GM12873 (cell line): ENCODE measurements around the gene RBBP6.

ENCODE experiments used
- CTCF ChIP-seq: IDR thresholded peaks from 2 replicates; pipeline ENCODE4 v1.5.1; 2012; ENCODE audit warnings: low read depth, mild to moderate bottlenecking, moderate library complexity, low read length, control low read depth; ENCODE audit not compliant: insufficient read depth; ENCODE audit errors: missing control alignments

The RBBP6 gene

GRCh38 chr16:24539295-24539849, at the start of gene RBBP6:
TSS of gene RBBP6 (plus strand) at chr16:24539566. CDS start at chr16:24540627, 1,061 bp downstream.
- TF ChIP-seq CTCF, result peak; percentile 33

- TF ChIP-seq CTCF, result no peak
These were observed 48.5 kb upstream of the RBBP6 start for GRCh38 chr16:24490866-24491265.

GRCh38 chr16:24491731-24492130, 47.6 kb upstream of the RBBP6 start:
- TF ChIP-seq CTCF, result no peak

GRCh38 chr16:24493821-24494220, 45.5 kb upstream of the RBBP6 start:
- TF ChIP-seq CTCF, result no peak

- TF ChIP-seq CTCF, result no peak
These were observed 41.9 kb upstream of the RBBP6 start for GRCh38 chr16:24497440-24497839.

- TF ChIP-seq CTCF, result peak; percentile 57
These were observed 40.1 kb upstream of the RBBP6 start for GRCh38 chr16:24499193-24499814.

GRCh38 chr16:24504472-24505345, 34.7 kb upstream of the RBBP6 start:
- TF ChIP-seq CTCF, result peak; percentile 81
